HG03575 (cell line): Measurements from ENCODE around the gene CCSER1.
"Not testable (repeated sequence)": the region's sequence is repeated elsewhere in the genome, so short reads cannot be mapped to it uniquely, and the experiment has no call there.

Experiments
- ATAC-seq: cut with Tn5 transposase; IDR thresholded peaks from one replicate; pipeline ENCODE4 v1.9.1; 2021; ENCODE audit not compliant: unreplicated experiment, insufficient number of reproducible peaks, low FRiP score; ENCODE audit errors: extremely low read depth

CCSER1 gene

GRCh38 chr4:90245837-90246236, 118.6 kb downstream of the CCSER1 start:
- ATAC-seq = no peak

- no peak for ATAC-seq
Observed at GRCh38 chr4:90246816-90247215, 119.6 kb downstream of the CCSER1 start.

GRCh38 chr4:90254357-90254756, 127.2 kb downstream of the CCSER1 start:
- no peak for ATAC-seq

- no peak for ATAC-seq
Observed at GRCh38 chr4:90274175-90274574, 147.0 kb downstream of the CCSER1 start.

GRCh38 chr4:90280954-90281353, 153.8 kb downstream of the CCSER1 start:
- ATAC-seq = no peak

GRCh38 chr4:90281541-90282355, 154.6 kb downstream of the CCSER1 start:
- ATAC-seq = no peak

- no peak for ATAC-seq
Observed at GRCh38 chr4:90290345-90290744, 163.2 kb downstream of the CCSER1 start.

- ATAC-seq = no peak
Observed at GRCh38 chr4:90292438-90292837, 165.2 kb downstream of the CCSER1 start.

- no peak for ATAC-seq
Observed at GRCh38 chr4:90293320-90293719, 166.1 kb downstream of the CCSER1 start.

GRCh38 chr4:90299373-90299772, 172.2 kb downstream of the CCSER1 start:
- no peak for ATAC-seq

- ATAC-seq = no peak
Observed at GRCh38 chr4:90306810-90307209, 179.6 kb downstream of the CCSER1 start.

GRCh38 chr4:90317140-90317539, 189.9 kb downstream of the CCSER1 start:
- not testable (repeated sequence) for ATAC-seq

GRCh38 chr4:90317785-90318184, 190.6 kb downstream of the CCSER1 start:
- ATAC-seq = no peak

- ATAC-seq = no peak
Observed at GRCh38 chr4:90318193-90318592, 191.0 kb downstream of the CCSER1 start.

- ATAC-seq = no peak
Observed at GRCh38 chr4:90328558-90328957, 201.4 kb downstream of the CCSER1 start.

GRCh38 chr4:90330546-90330945, 203.4 kb downstream of the CCSER1 start:
- ATAC-seq = no peak

GRCh38 chr4:90345549-90346215, 218.5 kb downstream of the CCSER1 start:
- ATAC-seq = no peak

- no peak for ATAC-seq
Observed at GRCh38 chr4:90349636-90350035, 222.4 kb downstream of the CCSER1 start.

GRCh38 chr4:90357117-90357710, 230.0 kb downstream of the CCSER1 start:
- no peak for ATAC-seq

- ATAC-seq = no peak
Observed at GRCh38 chr4:90375081-90375480, 247.9 kb downstream of the CCSER1 start.
